ENCODE measurements around the gene HCFC1. TPM values are rescaled to one million over a fixed set of nuclear protein-coding genes. Genes with fewer than 3 reads are reported as not detected.
A peak's percentile ranks its signal among the peaks of the same experiment; 100 is the strongest.

Gene HCFC1
- total and polyA plus RNA-seq, 2 of the 8 experiments (the other 6 are each of a cell fraction or from before 2014, with no cell fraction given), result 24.9 to 117 TPM

- H2BK20ac ChIP-seq (ENCODE audit: low read length), result no peak overlapping the region
- no peak overlapping the region for H3K4me3 ChIP-seq (ENCODE audit: extremely low read depth in 1 of 4, insufficient read depth in 2 of 4, low read depth in 3 of 4, low read length in 4 of 4)
- CTCF ChIA-PET (ENCODE audit: partially characterized antibody), result interaction anchor here (0.6 to 11.1 kb wide), 5 partner anchors 8 to 112 kb away, joined by 3 to 272 read pairs (median 3); partner anchors contain the start of genes ARHGAP4 and NAA10
- H3K18ac ChIP-seq (ENCODE audit: extremely low read depth, low read length), result no peak overlapping the region
- no peak overlapping the region for H2AFZ ChIP-seq (ENCODE audit: low read length)
- H2BK5ac ChIP-seq (ENCODE audit: low read depth, low read length), result no peak overlapping the region
- peaks cover 0 to 5% (median 0%) of the 10 kb centered on the region in 4 experiments; a peak in 3 of 7 replicates for H3K4me1 ChIP-seq (replicated peaks in 1 of 4; ENCODE audit: control insufficient read depth in 3 of 4, insufficient read depth in 4 of 4, low read length in 3 of 4)
- H3K27ac ChIP-seq (ENCODE audit: low read depth, low read length), result no peak overlapping the region; the same call in 1 of the 2 replicates
- no peaks in the 10 kb centered on the region for H3K9me3 ChIP-seq (ENCODE audit: insufficient read depth in 2 of 2, low read depth in 1 of 2, low read length in 1 of 2)
- POLR2A ChIA-PET (ENCODE audit: partially characterized antibody), result interaction anchor here (1.0 to 1.4 kb wide), 3 partner anchors 14 to 19 kb away, joined by 3 to 4 read pairs (median 3); partner anchors contain the start of genes HCFC1 and TMEM187
- DNase-seq (ENCODE audit: low read depth in 1 of 2, low spot score in 2 of 2) (peak in 1 of 2 experiments; percentile 91), FAIRE-seq (no peak)
- 56% methylated on average over 9 of the region's 33 CpGs; no CpG with 5 or more reads in 1 of the 2 experiments for WGBS, 2 experiments (ENCODE audit: extremely low coverage in 1 of 2, insufficient coverage in 1 of 2, insufficient read length in 1 of 2, insufficient replicate concordance in 2 of 2, low coverage in 1 of 2, low lambda C conversion rate in 2 of 2, missing lambda C conversion rate in 1 of 2)
- no peak overlapping the region for H3K23ac ChIP-seq (ENCODE audit: insufficient read length)
- no peaks in the 10 kb centered on the region for H3K27me3 ChIP-seq (replicated peaks in 1 of 4; ENCODE audit: control insufficient read depth in 3 of 4, extremely low read depth in 1 of 4, insufficient read depth in 3 of 4, low read length in 3 of 4)
- no peak overlapping the region for H2BK12ac ChIP-seq (ENCODE audit: low read depth, low read length)
- H3K79me2 ChIP-seq (ENCODE audit: control insufficient read depth in 1 of 2, insufficient read depth in 2 of 2, low read length in 2 of 2), result no peaks in the 10 kb centered on the region
- no peaks in the 10 kb centered on the region for H3K23me2 ChIP-seq (ENCODE audit: low read depth, low read length)
- H3K14ac ChIP-seq (ENCODE audit: insufficient read length), result no peak overlapping the region
- H4K20me1 ChIP-seq (replicated peaks in 1 of 2; ENCODE audit: control insufficient read depth in 1 of 2, insufficient read depth in 2 of 2, low read length in 2 of 2), result peaks cover 2 to 6% of the 10 kb centered on the region in 2 experiments
- no peak overlapping the region for H3K4ac ChIP-seq (replicated peaks; ENCODE audit: insufficient read length, low read depth, low read length)
- no peak overlapping the region for H4K91ac ChIP-seq (replicated peaks; ENCODE audit: insufficient read length, low read length)
- no peak overlapping the region for H2AK5ac ChIP-seq (ENCODE audit: low read depth, low read length)
- no peaks in the 10 kb centered on the region for H3K79me1 ChIP-seq (ENCODE audit: low read depth, low read length)
- peaks cover 29 to 84% (median 57%) of the 10 kb centered on the region in 4 experiments; a peak in 7 of 8 replicates for H3K36me3 ChIP-seq (ENCODE audit: control insufficient read depth in 2 of 4, insufficient read depth in 4 of 4, low read length in 3 of 4)
- H3K4me2 ChIP-seq (ENCODE audit: insufficient read depth in 1 of 2, low read depth in 2 of 2, low read length in 2 of 2), result no peak overlapping the region
- H3K56ac ChIP-seq (replicated peaks; ENCODE audit: insufficient read length, low read depth, low read length), result no peak overlapping the region
- H4K8ac ChIP-seq (ENCODE audit: extremely low read depth, insufficient read depth, low read length), result no peak overlapping the region
- no peak overlapping the region for H2BK15ac ChIP-seq (ENCODE audit: low read length)
- H3K9ac ChIP-seq (replicated peaks in 1 of 4; ENCODE audit: extremely low read depth in 1 of 4, low read depth in 3 of 4, low read length in 3 of 4), result no peak overlapping the region
- no peak overlapping the region for H2BK120ac ChIP-seq (replicated peaks; ENCODE audit: low read depth, low read length)
- no peak overlapping the region for H4K5ac ChIP-seq (ENCODE audit: insufficient read length, low read depth, low read length)
- TF ChIP-seq GABPA (IDR thresholded peaks at IDR 0.05; ENCODE audit: borderline replicate concordance, insufficient read depth, low read length) (0 out of 2 replicates have a peak, but pooled peaks have one; percentile 33), KDM4A (IDR thresholded peaks at IDR 0.05; ENCODE audit: low read depth, low read length, severe bottlenecking) (no peak), TBP (IDR thresholded peaks at IDR 0.05; ENCODE audit: low read depth, low read length) (no peak; the same call in 1 of the 2 replicates), EP300 (IDR thresholded peaks at IDR 0.05; ENCODE audit: borderline replicate concordance in 1 of 2, low read depth in 2 of 2, low read length in 2 of 2) (no peak), MAFK (IDR thresholded peaks at IDR 0.05; ENCODE audit: low read depth, low read length) (no peak), MAX (IDR thresholded peaks at IDR 0.05) (no peak), SIRT6 (IDR thresholded peaks at IDR 0.05; ENCODE audit: low read length) (no peak), ATF2 (IDR thresholded peaks at IDR 0.05; ENCODE audit: low read length) (no peak), SIN3A (conservative IDR thresholded peaks at IDR 0.05 in 1 of 2, IDR thresholded peaks at IDR 0.05 in 1 of 2; ENCODE audit: low read depth in 1 of 2, low read length in 2 of 2) (no peak), RAD21 (IDR thresholded peaks at IDR 0.05 in 1 of 2, conservative IDR thresholded peaks at IDR 0.05 in 1 of 2; ENCODE audit: low read depth in 2 of 2, low read length in 2 of 2) (peak; percentile 83 to 88)
Measured at GRCh38 chrX:153953342-153953830, 18.2 kb downstream of the HCFC1 start.
